Endothelial cell of umbilical vein (primary cell): Measurements from ENCODE around the gene BST2. TPM values are rescaled to one million over a fixed set of nuclear protein-coding genes. Genes with fewer than 3 reads are reported as not detected.

Experiments
- BruUV-seq: library from RNA; stranded (reverse); fragments of 400-500 nt; replicated peaks from 2 replicates; lab custom pipeline; 2021; lab: Mats Ljungman, UMichigan
- CTCF ChIA-PET: fragments of 300-600, 350-600 bp; sonication (Branson Sonifier 250); formaldehyde crosslinking; loops from one replicate; lab custom pipeline; 2021; ENCODE audit warnings: antibody characterized with exemption, inconsistent platforms; lab: Charles Lee
- POLR2A ChIA-PET: fragments of 300-600, 350-600 bp; sonication (Branson Sonifier 250); formaldehyde crosslinking; loops from one replicate; lab custom pipeline; 2021; ENCODE audit warnings: antibody characterized with exemption, inconsistent platforms; lab: Charles Lee
- DNase-seq: peaks from one replicate; pipeline ENCODE4 v3.0.0-alpha.2; 2011; ENCODE audit warnings: low read depth, low spot score
- FAIRE-seq: peaks from 2 replicates; lab custom pipeline; 2011; peaks lifted over from hg19 to GRCh38; lab: Jason Lieb, UNC
- H2AFZ ChIP-seq: 2 replicates; pipeline ENCODE4 v1.6.0; 2012; ENCODE audit warnings: low read depth, low read length, control low read depth, inconsistent platforms
- H3K27ac ChIP-seq: 2 replicates; pipeline ENCODE4 v1.5.1; 2011; ENCODE audit warnings: low read depth, mild to moderate bottlenecking, control low read depth, low read length, moderate library complexity; ENCODE audit not compliant: insufficient read depth
- H3K27me3 ChIP-seq, 2 experiments: 2 replicates each; pipeline versions ENCODE4 v1.6.0 to v1.6.1; 2011; ENCODE audit warnings: low read length in 2 of 2, mixed read lengths in 1 of 2; ENCODE audit not compliant: control insufficient read depth in 2 of 2, insufficient read depth in 2 of 2
- H3K36me3 ChIP-seq, 2 experiments: 2 replicates in 1 of 2; 3 replicates in 1 of 2; pipeline ENCODE4 v1.5.1; 2011; ENCODE audit warnings: low read length in 2 of 2, mild to moderate bottlenecking in 1 of 2, moderate library complexity in 1 of 2; ENCODE audit not compliant: control insufficient read depth in 2 of 2, insufficient read depth in 2 of 2; ENCODE audit errors: extremely low read depth in 1 of 2
- H3K4me1 ChIP-seq: 3 replicates; pipeline ENCODE4 v1.5.1; 2011; ENCODE audit warnings: mild to moderate bottlenecking, low read length; ENCODE audit not compliant: control insufficient read depth, insufficient read depth; ENCODE audit errors: extremely low read depth
- H3K4me2 ChIP-seq: 2 replicates; pipeline ENCODE4 v1.6.1; 2011; ENCODE audit warnings: low read length, control low read depth, mixed read lengths; ENCODE audit not compliant: insufficient read depth
- H3K4me3 ChIP-seq, 3 experiments: fragments of 200-600 bp in 1 of 3; sonication (generic), shearing (Covaris generic) in 1 of 3; replicated peaks in 1 of 3; 2 replicates each; pipeline ENCODE4 v1.5.1; 2011 to 2016; ENCODE audit warnings: control low read depth in 3 of 3, low read length in 3 of 3, mild to moderate bottlenecking in 2 of 3, inconsistent platforms in 1 of 3, low read depth in 1 of 3, moderate library complexity in 1 of 3; ENCODE audit not compliant: insufficient read depth in 1 of 3
- H3K79me2 ChIP-seq: 2 replicates; pipeline ENCODE4 v1.6.0; 2012; ENCODE audit warnings: low read length, inconsistent platforms; ENCODE audit not compliant: control insufficient read depth, insufficient read depth
- H3K9ac ChIP-seq: replicated peaks from 2 replicates; pipeline ENCODE3; 2011; ENCODE audit warnings: low read length, control low read depth; ENCODE audit not compliant: insufficient read depth; ENCODE audit errors: extremely low read depth
- H3K9me1 ChIP-seq: replicated peaks from 3 replicates; pipeline ENCODE4 v1.6.0; 2011; ENCODE audit warnings: mild to moderate bottlenecking, low read length; ENCODE audit not compliant: control insufficient read depth, insufficient read depth; ENCODE audit errors: extremely low read depth
- H3K9me3 ChIP-seq: replicated peaks from 2 replicates; pipeline ENCODE4 v1.5.1; 2012; ENCODE audit warnings: low read length, inconsistent platforms; ENCODE audit not compliant: control insufficient read depth, insufficient read depth
- H4K20me1 ChIP-seq: replicated peaks from 2 replicates; pipeline ENCODE3; 2011; ENCODE audit warnings: mild to moderate bottlenecking, low read length; ENCODE audit not compliant: control insufficient read depth, insufficient read depth; ENCODE audit errors: extremely low read depth
- CTCF ChIP-seq, 2 donors: IDR thresholded peaks; 1 replicate in 1 of 2; 2 replicates in 1 of 2; pipeline ENCODE4 v1.5.1; 2011; ENCODE audit warnings: low read length in 2 of 2, mild to moderate bottlenecking in 2 of 2, moderate library complexity in 2 of 2, control low read depth in 1 of 2, inconsistent platforms in 1 of 2, low read depth in 1 of 2; ENCODE audit not compliant: insufficient read depth in 1 of 2; ENCODE audit errors: extremely low read depth in 1 of 2
- EZH2 ChIP-seq: IDR thresholded peaks from 2 replicates; pipeline ENCODE4 v1.6.1; 2012; ENCODE audit warnings: borderline replicate concordance, low read depth, mild to moderate bottlenecking, moderate library complexity, low read length, inconsistent platforms; ENCODE audit not compliant: severe bottlenecking
- FOS ChIP-seq: IDR thresholded peaks from 2 replicates; pipeline ENCODE4 v1.6.1; 2011; ENCODE audit warnings: mild to moderate bottlenecking, low read length, moderate library complexity, borderline replicate concordance; ENCODE audit not compliant: insufficient read depth
- GATA2 ChIP-seq: IDR thresholded peaks from 2 replicates; pipeline ENCODE4 v1.7.0; 2011; ENCODE audit warnings: low read depth, mild to moderate bottlenecking, moderate library complexity, mixed read lengths, low read length; ENCODE audit not compliant: insufficient read length, insufficient read depth
- JUN ChIP-seq: IDR thresholded peaks from 2 replicates; pipeline ENCODE4 v1.6.1; 2011; ENCODE audit warnings: borderline replicate concordance, low read depth; ENCODE audit not compliant: insufficient read length, insufficient read depth
- MAX ChIP-seq: IDR thresholded peaks from 2 replicates; pipeline ENCODE4 v1.6.1; 2011; ENCODE audit not compliant: insufficient read depth, insufficient read length
- MYC ChIP-seq: IDR thresholded peaks from one replicate; pipeline ENCODE4 v1.6.1; 2011; ENCODE audit warnings: mild to moderate bottlenecking, low read depth, low read length
- POLR2A ChIP-seq: IDR thresholded peaks from 2 replicates; pipeline ENCODE4 v1.6.1; 2012; ENCODE audit warnings: low read depth, mild to moderate bottlenecking, control low read depth, low read length
- POLR2AphosphoS5 ChIP-seq: IDR thresholded peaks from 2 replicates; pipeline ENCODE4 v1.6.1; 2012; ENCODE audit warnings: low read depth, mild to moderate bottlenecking, control low read depth, low read length, moderate library complexity; ENCODE audit not compliant: insufficient read depth
- dilution Hi-C: fragments of 300-500 bp; cut with MboI; formaldehyde crosslinking; loops from one replicate; pipeline ENCODE4 v1.15.0; 2019; ENCODE audit warnings: low sequenced_read_pairs; ENCODE audit not compliant: extremely low pct_ligation_motif_present
- intact Hi-C: fragments of 100-400 bp; cut with micrococcal nuclease; formaldehyde crosslinking; loops from one replicate; pipeline ENCODE4 v1.10.0; 2022
- polyA plus RNA-seq, 4 experiments: library from polyadenylated mRNA; depleted of rRNA in 3 of 4; stranded (reverse) in 3 of 4; unstranded in 1 of 4; fragments of >200 nt; gene quantifications; 2 replicates each; pipeline versions ENCODE4 v1.2.1 to v1.2.3, GENCODE V29; 2011 to 2012; ENCODE audit warnings: missing spikeins in 1 of 4
- total RNA-seq: library from RNA; stranded (reverse); gene quantifications from 2 replicates; pipeline ENCODE4 v1.2.3, GENCODE V29; 2021

BST2 gene
- total and polyA plus RNA-seq, 2 donors (not counting 3 experiments of a cell fraction or from before 2014, with no cell fraction given) = 21.2 to 146 TPM

- dilution Hi-C loops = no loop called here
- peak overlapping the region; percentile 64 for H3K4me2 ChIP-seq
- no peaks in the 10 kb centered on the region for H3K36me3 ChIP-seq
- TF ChIP-seq EZH2 (no peak), CTCF (IDR thresholded peaks at IDR 0.05; ENCODE audit: extremely low read depth in 1 of 2, insufficient read depth in 1 of 2, low read depth in 1 of 2, low read length in 2 of 2) (no peak), MYC (no peak), GATA2 (no peak), JUN (no peak), POLR2AphosphoS5 (no peak), FOS (no peak), POLR2A (no peak), MAX (no peak)
- H4K20me1 ChIP-seq = no peaks in the 10 kb centered on the region
- no TSS peak for BruUV-seq
- H2AFZ ChIP-seq = no peak overlapping the region
- intact Hi-C loops = loop anchor here (10.0 kb wide), 1 partner anchor 148 kb away; the partner anchor contains the start of gene COLGALT1
- FAIRE-seq = no peak
- peaks cover 8% of the 10 kb centered on the region for H3K79me2 ChIP-seq
- H3K27ac ChIP-seq = no peak overlapping the region
- no peak overlapping the region for H3K9ac ChIP-seq
- H3K9me1 ChIP-seq = no peaks in the 10 kb centered on the region
- H3K4me3 ChIP-seq = no peak overlapping the region
- peaks cover 26% of the 10 kb centered on the region for H3K4me1 ChIP-seq
- H3K27me3 ChIP-seq = no peaks in the 10 kb centered on the region
- no peak for DNase-seq
- CTCF ChIA-PET = interaction anchor here (1.8 kb wide), 1 partner anchor 59 kb away, joined by 5 read pairs; no protein-coding TSS in a partner anchor
- no peaks in the 10 kb centered on the region for H3K9me3 ChIP-seq
- POLR2A ChIA-PET = no interaction called here
These were observed 1.4 kb upstream of the BST2 start for GRCh38 chr19:17406887-17407196.
